ENCODE results near the gene PTPRJ.
"Not testable (repeated sequence)": the region's sequence is repeated elsewhere in the genome, so short reads cannot be mapped to it uniquely, and the experiment has no call there.

The PTPRJ gene

DNA sequence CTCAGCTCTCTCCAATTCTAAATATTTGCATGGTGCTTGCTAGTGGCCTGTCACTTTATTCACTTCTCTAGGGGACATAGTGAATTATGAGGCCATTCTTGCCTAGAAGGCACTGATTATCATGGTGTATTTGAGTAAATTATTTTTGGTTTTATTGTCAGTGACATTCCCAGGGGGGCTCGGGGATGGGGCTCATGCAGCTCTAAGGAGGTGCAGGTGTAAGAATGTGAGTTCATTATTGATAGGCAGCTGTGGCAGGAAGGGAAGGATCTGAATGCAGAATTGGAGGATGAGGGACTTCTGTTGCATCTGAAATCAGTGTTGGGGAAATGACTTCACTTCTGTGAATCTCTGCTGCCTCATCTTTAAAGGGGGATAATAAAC is 182.5 kb downstream of the PTPRJ start:
- in situ Hi-C loops (cut with HindIII; ENCODE audit: low pct_ligation_motif_present, low pct_unique_long_range_greater_than_20kb, low sequenced_read_pairs) = no loop called here
- DNase-seq = no peak

GRCh38 chr11:48163360-48164100 is 183.2 kb downstream of the PTPRJ start:
- in situ Hi-C loops (cut with HindIII; ENCODE audit: low pct_ligation_motif_present, low pct_unique_long_range_greater_than_20kb, low sequenced_read_pairs) = no loop called here
- DNase-seq = no peak

GRCh38 chr11:48164836-48165235 is 184.5 kb downstream of the PTPRJ start:
- in situ Hi-C loops (cut with HindIII; ENCODE audit: low pct_ligation_motif_present, low pct_unique_long_range_greater_than_20kb, low sequenced_read_pairs) = no loop called here
- DNase-seq = no peak

DNA sequence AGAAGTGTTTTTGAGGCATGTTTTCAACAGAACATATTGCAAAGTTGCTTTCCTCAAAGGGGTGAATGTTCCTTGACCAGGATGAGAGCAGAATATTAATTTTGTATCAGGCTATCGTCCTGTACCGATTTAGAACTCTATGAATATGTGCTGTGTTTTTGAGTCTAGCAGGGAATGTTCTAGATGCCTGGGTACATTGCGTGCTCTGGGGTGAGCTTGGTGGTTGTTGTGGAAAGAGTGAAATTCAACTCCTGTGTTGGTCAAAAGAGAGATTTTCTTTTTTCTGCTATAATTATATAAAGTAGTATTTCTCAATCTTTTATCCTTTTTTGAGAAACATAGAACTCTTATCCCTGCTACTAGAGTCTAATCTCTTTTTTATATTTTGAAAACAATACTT is 185.1 kb downstream of the PTPRJ start:
- no peak for DNase-seq
- in situ Hi-C loops (cut with HindIII; ENCODE audit: low pct_ligation_motif_present, low pct_unique_long_range_greater_than_20kb, low sequenced_read_pairs) = no loop called here

- in situ Hi-C loops (cut with HindIII; ENCODE audit: low pct_ligation_motif_present, low pct_unique_long_range_greater_than_20kb, low sequenced_read_pairs) = no loop called here
- DNase-seq = no peak
These were observed 187.0 kb downstream of the PTPRJ start for GRCh38 chr11:48167380-48167779.

- in situ Hi-C loops (cut with HindIII; ENCODE audit: low pct_ligation_motif_present, low pct_unique_long_range_greater_than_20kb, low sequenced_read_pairs) = no loop called here
These were observed 188.5 kb downstream of the PTPRJ start for GRCh38 chr11:48168815-48169214.

DNA sequence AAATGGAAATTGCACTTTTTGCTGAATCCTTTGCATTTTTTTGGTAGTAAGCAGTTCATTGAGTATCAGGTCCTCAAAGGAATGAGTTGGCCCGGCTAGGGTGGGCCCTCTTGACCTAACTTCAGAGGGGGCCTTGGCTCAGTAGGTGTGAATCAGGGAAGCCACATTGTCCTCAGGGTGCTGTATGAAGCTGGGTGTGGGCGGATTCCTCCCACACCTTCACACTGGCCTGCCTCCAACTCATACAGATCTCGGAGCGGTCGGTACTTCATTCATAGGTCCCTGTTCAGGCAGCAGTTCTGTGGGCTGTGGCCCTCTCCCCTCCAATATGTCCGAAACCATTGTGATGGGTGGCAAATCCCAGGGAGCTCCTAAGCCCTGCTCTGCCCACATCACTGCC is 188.9 kb downstream of the PTPRJ start:
- in situ Hi-C loops (cut with HindIII; ENCODE audit: low pct_ligation_motif_present, low pct_unique_long_range_greater_than_20kb, low sequenced_read_pairs) = no loop called here
- no peak for DNase-seq

More at GRCh38 chr11:48168815-48169214, 188.5 kb downstream of the PTPRJ start:
- no peak for DNase-seq

DNA sequence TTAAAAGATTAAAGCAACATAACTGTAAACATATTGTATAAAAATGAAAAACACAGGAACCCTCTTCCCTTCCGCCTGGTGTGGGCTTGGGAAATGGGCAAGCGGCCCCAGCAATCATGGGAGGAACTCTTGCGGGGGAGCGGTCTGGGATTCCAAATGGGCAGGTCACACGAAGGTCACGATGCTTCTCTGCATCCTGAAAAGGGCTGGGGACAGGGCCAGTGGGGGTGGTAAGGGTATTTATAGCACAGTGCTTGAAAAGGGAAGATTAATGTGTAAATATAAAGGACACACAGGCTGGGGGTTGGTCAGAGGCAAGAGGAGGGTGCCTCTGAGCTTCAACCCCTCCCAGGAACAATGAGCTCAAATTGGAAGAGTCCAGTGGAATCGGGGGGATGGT is 189.4 kb downstream of the PTPRJ start:
- in situ Hi-C loops (cut with HindIII; ENCODE audit: low pct_ligation_motif_present, low pct_unique_long_range_greater_than_20kb, low sequenced_read_pairs) = no loop called here
- no peak for DNase-seq

DNA sequence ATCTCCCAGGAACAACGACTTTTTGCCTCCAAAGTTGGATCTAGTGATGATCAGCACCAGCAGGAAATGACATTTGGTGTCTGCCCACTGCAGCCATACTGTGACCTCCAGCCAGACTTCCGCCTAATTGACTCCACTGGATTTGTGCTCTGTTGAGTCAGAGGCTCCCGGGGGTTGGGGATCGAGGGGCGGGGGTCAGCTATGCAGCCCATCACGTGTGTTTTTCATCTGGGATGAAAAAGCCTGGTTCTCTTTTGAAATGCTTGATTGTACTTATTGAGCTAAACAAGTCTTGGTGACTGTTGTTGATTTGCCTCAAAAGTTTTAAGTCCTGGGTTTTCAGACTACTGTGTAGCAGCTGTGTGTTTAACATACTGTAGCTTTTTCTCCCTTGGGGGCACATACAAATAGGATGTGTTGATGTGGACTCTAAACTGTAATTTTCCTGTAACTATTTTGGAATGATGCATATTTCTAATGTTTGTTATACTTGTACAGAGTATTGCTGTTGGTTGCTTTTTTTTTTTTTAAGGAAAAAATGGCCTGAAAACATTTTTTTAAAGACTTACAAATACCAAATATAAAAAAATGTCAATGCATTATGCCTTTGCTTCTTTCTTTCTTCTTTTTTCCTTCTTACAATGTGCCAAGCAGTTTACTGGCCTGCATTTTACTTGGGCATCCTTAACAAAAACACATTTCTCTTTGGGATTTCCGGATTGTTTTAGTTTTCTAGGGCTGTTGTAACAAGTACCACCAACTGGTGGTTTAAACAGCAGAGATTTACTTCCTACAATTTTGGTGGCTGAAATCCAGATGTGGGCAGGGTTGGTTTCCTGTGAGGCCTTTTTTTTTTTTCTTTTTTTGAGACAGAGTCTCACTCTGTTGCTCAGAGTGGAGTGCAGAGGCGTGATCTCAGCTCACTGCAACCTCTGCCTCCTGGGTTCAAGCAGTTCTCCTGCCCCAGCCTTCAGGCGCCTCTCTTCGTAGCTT is 190.2 kb downstream of the PTPRJ start:
- in situ Hi-C loops (cut with HindIII; ENCODE audit: low pct_ligation_motif_present, low pct_unique_long_range_greater_than_20kb, low sequenced_read_pairs) = no loop called here
- DNase-seq = no peak

DNA sequence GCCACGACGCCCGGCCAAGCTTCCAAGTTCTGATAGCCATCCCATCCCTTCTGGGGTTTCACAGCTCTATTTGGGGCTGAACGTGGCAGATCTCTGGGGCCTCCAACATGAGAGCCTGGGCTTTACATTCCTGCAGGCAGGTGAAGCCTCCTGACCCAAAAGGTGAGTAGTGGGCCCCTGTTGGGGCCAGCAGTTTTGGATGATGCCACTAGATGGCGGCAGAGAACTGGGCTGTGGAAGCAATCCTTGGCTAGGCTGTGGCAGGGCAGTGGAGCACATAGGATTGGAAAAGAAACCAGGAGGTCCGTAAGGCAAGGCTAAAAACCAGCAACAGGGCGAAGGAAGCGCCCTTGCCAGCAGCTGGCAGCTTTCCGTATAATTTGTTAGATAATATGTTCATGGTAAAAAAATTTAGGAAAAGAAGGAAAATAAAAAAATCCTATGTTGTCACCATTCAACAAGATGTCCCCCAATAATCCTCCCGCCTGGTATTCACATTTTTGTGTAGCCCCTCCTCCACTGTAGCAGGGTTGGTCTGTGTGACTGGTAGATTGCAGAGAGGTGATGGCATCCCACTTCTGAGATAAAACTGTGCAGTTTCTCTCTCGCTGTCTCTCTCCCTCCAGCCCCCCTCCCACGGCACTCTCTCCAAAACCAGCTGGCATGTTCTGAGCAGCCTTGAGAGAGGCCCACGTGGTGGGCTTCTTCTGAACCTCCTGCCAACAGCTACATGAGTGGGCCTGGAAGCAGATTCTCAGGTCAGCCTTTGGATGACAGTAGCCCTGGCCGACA is 192.7 kb downstream of the PTPRJ start:
- in situ Hi-C loops (cut with HindIII; ENCODE audit: low pct_ligation_motif_present, low pct_unique_long_range_greater_than_20kb, low sequenced_read_pairs) = no loop called here
- peak; percentile 53 for DNase-seq

DNA sequence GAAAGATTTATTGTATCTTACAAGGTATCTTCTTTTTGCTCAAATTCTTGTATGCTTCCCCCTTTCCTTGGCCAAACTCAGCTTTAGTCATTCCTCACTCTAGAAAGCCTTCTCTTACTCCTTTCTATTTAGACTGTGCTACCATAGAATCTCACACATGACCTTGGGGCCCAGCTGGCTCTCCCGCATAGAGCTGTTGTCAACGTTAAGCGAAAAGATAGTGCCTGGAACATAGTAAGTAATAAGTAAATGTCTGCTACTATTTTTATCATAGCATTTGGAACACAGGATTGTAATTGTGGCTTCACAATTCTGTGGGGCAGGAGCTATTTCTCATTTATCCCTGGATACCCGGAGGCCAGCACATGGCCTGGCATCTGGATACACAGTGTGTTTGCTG is 197.3 kb downstream of the PTPRJ start:
- in situ Hi-C loops (cut with HindIII; ENCODE audit: low pct_ligation_motif_present, low pct_unique_long_range_greater_than_20kb, low sequenced_read_pairs) = no loop called here

GRCh38 chr11:48180627-48181026 is 200.3 kb downstream of the PTPRJ start:
- in situ Hi-C loops (cut with HindIII; ENCODE audit: low pct_ligation_motif_present, low pct_unique_long_range_greater_than_20kb, low sequenced_read_pairs) = no loop called here
- no peak for DNase-seq

More for the DNA sequence above, 197.3 kb downstream of the PTPRJ start:
- no peak for DNase-seq

DNA sequence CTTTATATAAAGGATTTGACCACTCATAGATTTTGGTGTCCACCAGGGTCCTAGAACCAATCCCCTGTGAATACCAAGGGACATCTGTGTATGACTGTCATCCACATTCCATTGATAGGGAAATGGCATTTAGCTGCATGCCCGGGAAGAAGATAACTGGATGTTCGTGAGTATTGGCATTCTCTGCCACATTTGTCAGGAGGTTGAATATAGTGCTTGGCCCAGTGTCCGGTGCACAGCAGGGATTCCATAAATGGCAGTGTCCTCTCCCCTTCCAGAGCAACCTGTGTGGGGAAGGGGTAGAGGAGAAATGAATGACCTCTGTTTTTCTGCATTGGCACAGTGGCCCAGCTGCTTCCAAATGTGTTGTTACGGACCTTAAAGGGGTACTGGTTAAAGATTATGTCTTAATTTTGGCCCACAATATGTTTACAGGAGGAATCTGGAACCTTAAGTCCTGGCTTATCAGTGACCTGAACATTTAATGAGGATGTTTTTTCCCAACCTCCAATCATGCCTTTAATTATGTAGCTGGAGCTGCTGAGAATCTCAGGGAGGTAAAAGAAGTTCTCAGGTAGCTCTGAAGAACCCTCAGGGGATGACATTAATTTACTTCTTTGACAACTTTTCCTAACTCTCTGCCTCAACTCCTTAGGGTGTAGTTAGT is 202.6 kb downstream of the PTPRJ start:
- in situ Hi-C loops (cut with HindIII; ENCODE audit: low pct_ligation_motif_present, low pct_unique_long_range_greater_than_20kb, low sequenced_read_pairs) = no loop called here
- no peak for DNase-seq

DNA sequence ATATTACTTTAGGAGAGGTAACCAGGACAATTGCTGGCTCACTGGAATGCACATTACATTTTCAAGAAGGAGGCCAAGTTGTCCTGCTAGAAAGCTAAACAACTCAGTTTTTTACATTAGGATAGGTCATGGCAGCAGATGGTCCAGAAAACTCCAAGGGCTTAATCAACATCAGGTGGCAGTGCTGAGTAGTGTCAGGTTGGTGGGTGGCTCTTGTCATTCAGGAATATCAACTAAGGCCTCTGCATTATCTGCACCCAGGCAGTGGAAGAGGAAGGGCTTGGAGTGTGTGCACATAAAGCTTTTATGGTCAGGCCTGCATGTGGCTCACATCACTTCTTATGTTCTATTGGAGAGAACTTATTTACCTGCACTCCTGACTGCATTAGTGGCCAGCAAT is 204.1 kb downstream of the PTPRJ start:
- no peak for DNase-seq
- in situ Hi-C loops (cut with HindIII; ENCODE audit: low pct_ligation_motif_present, low pct_unique_long_range_greater_than_20kb, low sequenced_read_pairs) = no loop called here

- DNase-seq; in situ Hi-C loops (cut with HindIII; ENCODE audit: low pct_ligation_motif_present, low pct_unique_long_range_greater_than_20kb, low sequenced_read_pairs): not testable (repeated sequence)
These were observed 210.7 kb downstream of the PTPRJ start for GRCh38 chr11:48190906-48191654.

- in situ Hi-C loops (cut with HindIII; ENCODE audit: low pct_ligation_motif_present, low pct_unique_long_range_greater_than_20kb, low sequenced_read_pairs) = no loop called here
- no peak for DNase-seq
These were observed 213.5 kb downstream of the PTPRJ start for GRCh38 chr11:48193876-48194275.

GRCh38 chr11:48207881-48208280 is 227.5 kb downstream of the PTPRJ start:
- no peak for DNase-seq
- in situ Hi-C loops (cut with HindIII; ENCODE audit: low pct_ligation_motif_present, low pct_unique_long_range_greater_than_20kb, low sequenced_read_pairs) = no loop called here

- peak; percentile 6 for DNase-seq
- in situ Hi-C loops (cut with HindIII; ENCODE audit: low pct_ligation_motif_present, low pct_unique_long_range_greater_than_20kb, low sequenced_read_pairs) = no loop called here
These were observed 229.7 kb downstream of the PTPRJ start for GRCh38 chr11:48210052-48210451.

Data from ACHN (cell line).